Heart left ventricle (tissue), 11 donors: ENCODE results near the gene ARAF. TPM values are rescaled to one million over a fixed set of nuclear protein-coding genes. Genes with fewer than 3 reads are reported as not detected.

Experiments
- microRNA-seq, 4 donors: library from miRNA; unstranded; fragments of <30 nt; microRNA quantifications; one replicate each; pipeline versions ENCODE4 to v1.2.0, GENCODE V29; 2017 to 2020
- polyA plus RNA-seq, 2 donors: library from polyadenylated mRNA; stranded (reverse); fragments of 200-250 nt; gene quantifications; one replicate each; pipeline ENCODE4 v1.2.3, GENCODE V29; 2013
- total RNA-seq, 9 donors: library from RNA; depleted of rRNA in 2 of 9; stranded (reverse); fragments of >200 nt in 2 of 9; fragmentation: NEBNext Ultra II Directional in 3 of 9; extraction: Animal tissue kit (Norgen Biotek cat#: 25700) in 3 of 9; gene quantifications; one replicate each; pipeline versions ENCODE4 v1.1.0 to v1.2.4, GENCODE V29; 2016 to 2023
- donor health status: ischemic (EF 13 %, LVEDD 7.1; RV severe dilation, severe dysfunction).
- donor health status: healthy with polysubstance abuse.
- donor health status: DM: no; HTN: yes; CAD: no.
- donor health status: DM: no; HTN: no; CAD: no.
- donor health status: ischemic (EF 25% LVEDD 5.7; RV mildly dilated, moderate dysfunction).
- donor health status: healthy.
- donor health status: DM: yes; HTN: yes; CAD: no.
- donor health status: PGD.
- donor health status: nonischemic (EF 23%, LVEDD 6.1; RV moderate dilation, normal function).

ARAF gene
- total and polyA plus RNA-seq, 11 donors = 36.3 to 97.6 (median 80.8) TPM

Small RNAs within 50 kb of the gene (microRNA-seq; reads per million reads assigned to microRNA genes)
- 0 to 0.13 (median 0) reads per million in 4 donors for gene MIR4769

Other genes with a start within 250 kb of the ARAF start
- under 1 TPM in 2 of 9 donors, not detected in 7; 0.16 to 0.25 TPM for gene ZNF157, start 190.6 kb upstream of the ARAF start, total RNA-seq
- under 1 TPM in 1 of 2 donors, not detected in 1; 0.06 TPM for gene ZNF157, start 190.6 kb upstream of the ARAF start, polyA plus RNA-seq
- 10 to 100 TPM; 10.3 to 19.6 (median 13.1) TPM for gene ZNF41, start 78.0 kb upstream of the ARAF start, total RNA-seq
- 1 to 10 TPM; 4.6 to 6.7 TPM for gene ZNF41, start 78.0 kb upstream of the ARAF start, polyA plus RNA-seq
- gene TIMP1, start 21.2 kb downstream of the ARAF start, total RNA-seq = 100 to 1,000 TPM in 5 of 9 donors, 10 to 100 TPM in 4; 52.5 to 864 (median 177) TPM
- 100 to 1,000 TPM in 1 of 2 donors, 10 to 100 TPM in 1; 83.9 to 398 TPM for gene TIMP1, start 21.2 kb downstream of the ARAF start, polyA plus RNA-seq
- 10 to 100 TPM in 5 of 9 donors, 1 to 10 TPM in 4; 7.1 to 20.5 (median 11.2) TPM for gene SYN1, start 58.7 kb downstream of the ARAF start, total RNA-seq
- 10 to 100 TPM; 11.3 to 20.5 TPM for gene SYN1, start 58.7 kb downstream of the ARAF start, polyA plus RNA-seq
- gene CFP, start 68.7 kb downstream of the ARAF start, total RNA-seq = 10 to 100 TPM in 2 of 9 donors, 1 to 10 TPM in 6, under 1 TPM in 1; 0.98 to 24.7 (median 1.9) TPM
- gene CFP, start 68.7 kb downstream of the ARAF start, polyA plus RNA-seq = 1 to 10 TPM; 1.2 to 1.6 TPM
- 10 to 100 TPM; 23.7 to 35.3 (median 29.7) TPM for gene ELK1, start 89.4 kb downstream of the ARAF start, total RNA-seq
- gene ELK1, start 89.4 kb downstream of the ARAF start, polyA plus RNA-seq = 10 to 100 TPM in 1 of 2 donors, 1 to 10 TPM in 1; 9.9 to 67.2 TPM
- gene UXT, start 98.0 kb downstream of the ARAF start, total RNA-seq = 100 to 1,000 TPM in 3 of 9 donors, 10 to 100 TPM in 6; 74.4 to 132 (median 96.5) TPM
- gene UXT, start 98.0 kb downstream of the ARAF start, polyA plus RNA-seq = 100 to 1,000 TPM; 113 to 193 TPM